ENCODE measurements around the gene GLT6D1. TPM values are rescaled to one million over a fixed set of nuclear protein-coding genes. Genes with fewer than 3 reads are reported as not detected.

GLT6D1 gene
- total and polyA plus RNA-seq, 2 donors (not counting 3 experiments of a cell fraction or from before 2014, with no cell fraction given) = not detected

GRCh38 chr9:135664266-135664665, 24.9 kb upstream of the GLT6D1 start:
- Histone ChIP-seq H3K9me1 (replicated peaks; ENCODE audit: control insufficient read depth, extremely low read depth, insufficient read depth, low read length) (no peaks in the 10 kb centered on the region), H3K36me3 (ENCODE audit: control insufficient read depth in 2 of 2, extremely low read depth in 1 of 2, insufficient read depth in 2 of 2, low read length in 2 of 2) (no peaks in the 10 kb centered on the region), H3K9ac (replicated peaks; ENCODE audit: extremely low read depth, insufficient read depth, low read length) (no peak overlapping the region), H3K79me2 (ENCODE audit: control insufficient read depth, insufficient read depth, low read length) (no peaks in the 10 kb centered on the region), H3K4me3 (replicated peaks in 1 of 3; ENCODE audit: insufficient read depth in 1 of 3, low read depth in 1 of 3, low read length in 3 of 3) (no peak overlapping the region), H3K27ac (ENCODE audit: insufficient read depth, low read depth, low read length) (no peak overlapping the region), H4K20me1 (replicated peaks; ENCODE audit: control insufficient read depth, extremely low read depth, insufficient read depth, low read length) (no peaks in the 10 kb centered on the region), H3K4me1 (ENCODE audit: control insufficient read depth, extremely low read depth, insufficient read depth, low read length) (no peaks in the 10 kb centered on the region), H3K27me3 (ENCODE audit: control insufficient read depth in 2 of 2, insufficient read depth in 2 of 2, low read length in 2 of 2) (no peaks in the 10 kb centered on the region), H3K4me2 (ENCODE audit: insufficient read depth, low read length) (no peak overlapping the region), H2AFZ (ENCODE audit: low read depth, low read length) (no peak overlapping the region), H3K9me3 (replicated peaks; ENCODE audit: control insufficient read depth, insufficient read depth, low read length) (no peaks in the 10 kb centered on the region)
- dilution Hi-C loops (cut with MboI; ENCODE audit: extremely low pct_ligation_motif_present, low sequenced_read_pairs) (no loop called here), intact Hi-C loops (cut with micrococcal nuclease) (no loop called here)
- ChIA-PET POLR2A (no interaction called here), CTCF (no interaction called here)
- no TSS peak for BruUV-seq (replicated peaks)
- DNase-seq (ENCODE audit: low read depth, low spot score) (no peak), FAIRE-seq (no peak)
- no peak for TF ChIP-seq JUN (IDR thresholded peaks at IDR 0.05; ENCODE audit: borderline replicate concordance, insufficient read depth, insufficient read length, low read depth)
- no peak for TF ChIP-seq EZH2 (IDR thresholded peaks at IDR 0.05; ENCODE audit: borderline replicate concordance, low read depth, low read length, severe bottlenecking)
- no peak for TF ChIP-seq POLR2AphosphoS5 (IDR thresholded peaks at IDR 0.05; ENCODE audit: insufficient read depth, low read depth, low read length)
- TF ChIP-seq POLR2A (IDR thresholded peaks at IDR 0.05; ENCODE audit: low read depth, low read length) = no peak
- TF ChIP-seq, protein P1, sequence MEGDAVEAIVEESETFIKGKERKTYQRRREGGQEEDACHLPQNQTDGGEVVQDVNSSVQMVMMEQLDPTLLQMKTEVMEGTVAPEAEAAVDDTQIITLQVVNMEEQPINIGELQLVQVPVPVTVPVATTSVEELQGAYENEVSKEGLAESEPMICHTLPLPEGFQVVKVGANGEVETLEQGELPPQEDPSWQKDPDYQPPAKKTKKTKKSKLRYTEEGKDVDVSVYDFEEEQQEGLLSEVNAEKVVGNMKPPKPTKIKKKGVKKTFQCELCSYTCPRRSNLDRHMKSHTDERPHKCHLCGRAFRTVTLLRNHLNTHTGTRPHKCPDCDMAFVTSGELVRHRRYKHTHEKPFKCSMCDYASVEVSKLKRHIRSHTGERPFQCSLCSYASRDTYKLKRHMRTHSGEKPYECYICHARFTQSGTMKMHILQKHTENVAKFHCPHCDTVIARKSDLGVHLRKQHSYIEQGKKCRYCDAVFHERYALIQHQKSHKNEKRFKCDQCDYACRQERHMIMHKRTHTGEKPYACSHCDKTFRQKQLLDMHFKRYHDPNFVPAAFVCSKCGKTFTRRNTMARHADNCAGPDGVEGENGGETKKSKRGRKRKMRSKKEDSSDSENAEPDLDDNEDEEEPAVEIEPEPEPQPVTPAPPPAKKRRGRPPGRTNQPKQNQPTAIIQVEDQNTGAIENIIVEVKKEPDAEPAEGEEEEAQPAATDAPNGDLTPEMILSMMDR (IDR thresholded peaks at IDR 0.05; ENCODE audit: extremely low read depth in 1 of 2, insufficient read depth in 1 of 2, low read depth in 1 of 2, low read length in 2 of 2) = no peak
- TF ChIP-seq, protein P2, sequence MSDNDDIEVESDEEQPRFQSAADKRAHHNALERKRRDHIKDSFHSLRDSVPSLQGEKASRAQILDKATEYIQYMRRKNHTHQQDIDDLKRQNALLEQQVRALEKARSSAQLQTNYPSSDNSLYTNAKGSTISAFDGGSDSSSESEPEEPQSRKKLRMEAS (IDR thresholded peaks at IDR 0.05; ENCODE audit: insufficient read depth, insufficient read length) = no peak
- no peak for TF ChIP-seq GATA2 (IDR thresholded peaks at IDR 0.05; ENCODE audit: insufficient read depth, insufficient read length, low read depth, low read length)
- TF ChIP-seq MYC (IDR thresholded peaks at IDR 0.05; ENCODE audit: low read depth, low read length) = no peak
- TF ChIP-seq FOS (IDR thresholded peaks at IDR 0.05; ENCODE audit: borderline replicate concordance, insufficient read depth, low read length) = no peak
